GM21737 (cell line): ENCODE results near the gene ERCC6L2.

Experiments
- ATAC-seq: cut with Tn5 transposase; IDR thresholded peaks from one replicate; pipeline ENCODE4 v1.9.1; 2021; ENCODE audit warnings: mild to moderate bottlenecking, moderate library complexity; ENCODE audit not compliant: unreplicated experiment

ERCC6L2 gene

DNA sequence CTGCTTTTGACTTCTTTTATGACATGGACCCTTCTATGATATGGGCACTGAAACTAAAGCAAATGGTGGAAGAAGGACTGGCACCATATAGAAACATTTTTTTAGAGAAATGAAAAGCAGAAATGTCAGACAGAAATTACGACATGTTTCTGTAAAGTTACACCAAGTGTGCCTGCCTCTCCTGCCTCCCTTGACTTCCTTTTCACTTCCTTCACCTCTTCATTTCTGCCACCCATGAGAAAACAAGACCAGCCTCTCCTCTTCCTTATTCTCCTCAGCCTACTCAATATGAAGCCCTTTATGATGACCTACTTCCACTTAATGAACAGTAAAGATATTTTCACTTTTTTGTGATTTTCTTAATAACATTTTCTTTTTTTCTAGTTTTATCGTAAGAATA is 44.5 kb downstream of the ERCC6L2 start:
- no peak for ATAC-seq

DNA sequence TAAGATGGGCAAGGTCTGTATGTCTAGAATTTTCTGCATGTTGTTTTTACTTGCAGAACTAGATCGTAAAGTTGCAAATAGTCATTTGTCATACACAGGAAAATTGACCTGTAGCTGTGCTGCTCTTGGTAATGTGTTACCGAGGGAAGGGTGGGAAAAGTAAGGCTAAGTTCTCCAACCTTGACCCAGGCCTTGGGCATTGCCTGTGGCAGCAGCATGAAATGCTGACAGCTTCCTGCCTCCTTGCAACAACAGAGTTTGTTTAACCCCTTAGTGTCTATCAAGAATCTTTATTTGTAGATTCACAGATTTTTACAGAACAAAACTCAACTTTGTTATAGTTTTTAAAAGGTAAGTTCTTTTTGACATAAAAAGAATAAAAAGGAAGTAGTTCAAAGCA is 48.3 kb downstream of the ERCC6L2 start:
- no peak for ATAC-seq

DNA sequence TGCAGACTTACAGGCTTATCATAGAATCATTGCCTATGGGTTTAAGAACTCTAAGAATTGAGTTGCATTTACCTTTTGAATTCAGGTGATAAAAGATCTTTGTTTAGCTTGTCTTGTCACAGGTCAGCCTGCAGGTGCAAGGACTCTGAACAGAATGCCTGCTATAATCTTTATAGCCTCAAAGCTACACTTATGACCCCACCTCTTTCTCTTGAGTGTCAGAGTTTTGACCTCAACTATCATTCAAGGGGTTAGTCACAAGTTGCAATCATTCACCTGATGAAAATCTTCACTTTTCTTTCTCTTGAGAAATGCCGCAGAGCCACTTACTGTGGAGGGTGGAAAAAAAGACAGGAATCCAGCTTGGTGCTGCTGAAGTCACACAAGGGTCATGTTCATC is 49.5 kb downstream of the ERCC6L2 start:
- ATAC-seq, result no peak

DNA sequence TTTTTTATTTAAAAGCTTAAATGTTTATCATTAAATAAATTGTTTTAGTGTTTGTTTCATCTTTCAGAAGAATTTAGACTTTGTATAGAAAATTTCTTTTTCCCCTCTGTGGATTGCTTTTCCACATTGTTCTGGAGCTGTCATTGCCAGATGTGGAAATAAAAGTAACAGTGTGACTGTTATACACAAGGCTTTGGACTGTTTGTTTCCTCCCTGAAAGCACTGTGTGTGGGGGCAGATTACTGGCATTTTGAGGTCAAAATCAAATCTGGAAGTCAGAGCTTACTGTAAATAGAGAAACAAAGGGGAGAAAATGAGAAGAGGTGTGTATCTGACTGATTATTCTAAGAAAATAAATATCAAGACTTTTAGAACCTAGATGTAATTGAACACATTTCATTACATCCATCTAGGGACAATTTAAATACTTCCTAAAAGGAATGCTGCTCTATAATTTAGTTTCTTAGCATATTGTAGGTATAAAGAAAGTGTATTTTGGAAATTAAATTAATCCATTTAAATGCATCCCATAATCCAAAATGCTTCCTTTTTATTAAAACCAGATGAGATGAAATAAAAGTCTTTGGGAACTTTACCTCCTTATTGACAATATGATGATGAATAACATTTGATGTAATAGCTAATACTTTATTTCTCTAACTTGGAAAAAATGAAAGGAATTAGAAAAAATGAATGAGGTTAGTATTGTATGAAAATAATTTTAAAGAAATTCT is 51.9 kb downstream of the ERCC6L2 start:
- no peak for ATAC-seq

DNA sequence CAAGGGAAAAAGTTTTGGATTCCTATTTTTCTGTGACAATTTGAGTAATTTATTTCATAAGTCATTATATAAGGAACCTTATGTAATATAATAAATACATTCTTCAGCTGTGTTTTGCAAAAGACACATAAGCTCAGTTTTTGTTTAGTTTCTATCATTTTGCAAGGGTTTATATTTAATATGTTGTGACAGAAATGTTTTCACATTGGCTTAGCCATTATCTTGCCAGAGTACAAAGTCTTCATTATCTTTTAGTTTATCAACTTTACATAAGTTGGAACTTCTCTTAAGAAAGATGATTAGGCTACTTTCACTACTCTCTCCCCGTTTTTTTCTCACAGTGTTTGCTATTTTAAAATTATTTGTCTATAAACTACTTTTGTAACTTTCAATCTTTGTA is 54.8 kb downstream of the ERCC6L2 start:
- no peak for ATAC-seq

DNA sequence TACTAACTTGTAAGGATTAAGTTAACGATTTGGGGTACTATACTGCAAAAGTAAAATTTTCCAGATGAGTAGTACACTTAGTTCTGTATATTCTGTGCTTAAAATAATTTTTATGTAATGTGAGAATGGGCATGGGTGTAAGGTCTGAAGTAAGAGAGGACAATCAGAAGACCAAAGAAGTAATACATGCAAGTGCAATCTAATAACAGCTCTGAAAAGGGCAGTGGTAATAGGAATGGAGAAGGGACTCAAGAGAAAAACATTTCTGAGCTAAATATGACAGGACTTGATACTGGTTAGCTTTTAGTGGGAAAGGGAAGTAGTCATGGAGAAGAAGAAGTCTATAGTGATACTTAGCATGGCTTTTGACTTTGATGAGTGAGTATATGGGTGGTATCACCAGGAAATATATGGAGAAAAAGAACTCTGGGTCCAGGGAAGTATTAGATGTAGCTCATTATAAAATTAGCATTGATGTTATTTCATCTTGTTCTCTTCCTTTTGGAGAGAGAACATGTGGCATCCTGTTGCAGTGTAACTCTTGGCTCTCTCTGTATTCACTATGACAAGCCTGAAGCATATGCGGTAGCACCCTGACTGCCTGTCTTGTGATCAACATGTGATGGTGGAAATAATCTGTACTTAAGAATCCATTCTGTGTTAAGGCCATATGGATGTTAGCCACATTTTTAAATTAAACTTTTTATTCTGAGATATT is 60.5 kb downstream of the ERCC6L2 start:
- ATAC-seq, result no peak

DNA sequence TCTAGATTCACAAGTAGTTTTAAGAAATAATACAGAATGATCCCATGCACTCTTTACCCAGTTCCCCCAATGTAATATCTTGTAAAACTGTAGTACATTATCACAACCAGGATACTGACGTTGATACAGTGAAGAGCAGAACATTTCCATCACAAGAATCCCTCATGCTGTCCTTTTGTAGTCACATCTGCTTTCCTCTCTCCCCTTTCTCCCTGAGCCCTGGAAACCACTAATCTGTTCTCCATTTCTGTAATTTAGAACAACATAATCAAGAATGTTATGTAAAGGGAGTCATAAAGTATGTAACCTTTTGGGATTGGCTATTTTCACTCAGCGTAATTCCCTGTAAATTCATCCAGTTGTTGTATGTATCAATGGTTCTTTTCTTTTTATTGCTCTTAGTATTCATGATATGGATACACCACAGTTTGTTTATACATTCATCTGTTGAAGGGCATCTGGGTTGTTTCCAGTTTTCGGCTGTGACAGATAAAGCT is 61.1 kb downstream of the ERCC6L2 start:
- ATAC-seq, result no peak

DNA sequence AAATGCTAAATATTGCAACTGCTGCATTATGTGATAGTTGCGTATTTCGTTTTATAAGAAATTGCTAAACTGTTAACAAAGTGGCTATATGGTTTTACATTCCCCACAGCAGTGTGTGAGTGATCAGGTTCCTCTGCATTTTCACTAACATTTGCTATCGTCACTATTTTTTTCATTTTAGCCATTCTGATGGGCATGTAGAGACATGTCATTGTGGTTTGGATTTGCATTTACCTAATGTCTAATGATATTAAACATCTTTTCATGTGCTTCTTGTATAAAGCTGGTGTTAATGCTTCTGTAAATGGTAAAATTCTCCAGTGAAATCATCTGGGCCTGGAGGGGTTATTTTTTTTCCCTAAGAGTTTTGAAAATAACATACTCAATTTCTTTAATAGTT is 61.6 kb downstream of the ERCC6L2 start:
- no peak for ATAC-seq

DNA sequence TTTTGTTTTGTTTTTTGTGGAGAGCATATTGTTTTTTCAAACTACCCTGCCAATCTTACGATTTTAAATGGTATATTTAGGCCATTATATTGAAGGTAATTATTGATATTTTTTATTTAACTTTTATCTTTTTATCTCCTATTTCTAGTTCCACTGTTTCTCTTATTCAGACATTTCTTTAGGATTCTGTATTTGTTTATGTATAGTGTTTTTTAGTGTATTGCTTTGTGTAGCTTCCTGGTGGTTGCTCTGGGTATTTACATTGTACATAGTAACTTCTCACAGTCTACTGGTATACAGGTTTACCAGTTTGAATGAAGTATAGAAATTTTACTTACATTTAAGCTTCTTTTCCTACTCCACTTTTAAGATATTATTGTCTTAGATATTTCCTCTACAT is 63.2 kb downstream of the ERCC6L2 start:
- ATAC-seq, result no peak

DNA sequence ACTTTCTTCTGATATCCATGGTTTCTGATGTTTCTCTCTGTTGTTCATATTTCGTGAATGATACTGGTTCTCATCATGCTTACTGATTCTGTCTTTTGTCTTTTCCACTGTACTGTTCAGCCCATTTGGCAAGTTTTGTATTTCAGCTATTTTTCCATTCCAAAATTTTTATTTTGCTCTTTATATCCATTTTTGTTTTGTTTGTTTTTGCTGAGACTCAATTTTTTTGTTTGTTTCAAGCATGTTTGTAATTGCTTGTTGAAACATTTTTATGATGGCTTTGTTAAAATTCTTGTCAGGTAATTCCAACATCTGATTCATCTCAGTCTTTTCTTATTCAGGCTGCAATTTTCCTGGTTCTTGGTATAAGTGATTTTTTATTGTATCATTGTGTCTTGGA is 64.0 kb downstream of the ERCC6L2 start:
- no peak for ATAC-seq

DNA sequence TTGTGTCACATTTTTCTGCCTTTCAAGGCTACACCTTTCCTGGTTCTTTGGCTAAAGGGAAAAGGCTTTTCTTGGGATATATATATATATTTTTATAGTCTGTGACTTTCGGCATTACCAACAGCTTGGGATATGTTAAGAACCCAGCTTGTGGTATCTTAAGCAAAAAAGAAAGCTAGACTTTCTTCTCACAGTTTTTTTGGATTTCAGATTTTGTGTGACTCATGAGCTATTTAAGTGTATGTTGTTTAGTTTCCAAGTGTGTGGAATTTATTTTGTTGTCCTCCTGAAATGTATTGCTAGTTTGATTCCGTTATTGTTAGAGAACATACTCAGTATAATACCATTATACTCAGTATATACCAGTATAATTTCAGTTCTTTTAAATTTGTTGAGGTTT is 64.8 kb downstream of the ERCC6L2 start:
- no peak for ATAC-seq

DNA sequence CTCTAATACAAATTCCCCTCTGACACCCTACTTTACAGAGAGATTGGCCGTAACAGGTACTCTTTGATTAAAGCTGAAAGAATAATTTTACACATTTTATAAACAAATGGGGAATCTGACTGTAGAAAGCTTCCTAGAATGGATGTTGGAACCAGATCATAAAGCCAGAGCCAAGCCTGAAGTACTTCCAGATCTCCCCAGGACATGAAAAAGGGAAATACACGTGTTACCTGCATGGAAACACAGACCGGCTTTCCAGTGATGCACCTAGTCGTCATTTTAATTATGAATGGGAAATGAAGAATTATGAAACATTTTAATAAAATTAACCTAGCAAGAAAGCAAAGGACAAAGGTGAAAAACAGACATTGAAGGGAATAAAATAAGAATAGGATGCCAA is 66.5 kb downstream of the ERCC6L2 start:
- ATAC-seq, result no peak

DNA sequence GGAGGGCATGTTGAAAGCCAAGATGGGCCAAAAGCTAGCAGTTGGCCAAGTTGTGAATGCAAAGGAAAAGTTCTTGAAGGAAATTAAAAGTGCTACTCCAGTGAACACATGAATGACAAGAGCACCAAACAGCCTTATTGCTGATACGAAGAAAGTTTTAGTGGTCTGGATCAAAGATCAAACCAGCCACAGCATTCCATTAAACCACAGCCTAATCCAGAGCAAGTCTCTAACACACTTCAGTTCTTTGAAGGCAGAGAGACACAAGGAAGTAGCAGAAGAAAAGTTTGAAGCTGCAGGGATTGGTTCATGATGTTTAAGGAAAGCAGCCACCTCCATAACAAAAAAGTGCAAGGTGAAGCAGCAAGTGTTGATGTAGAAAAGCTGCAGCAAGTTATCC is 71.6 kb downstream of the ERCC6L2 start:
- no peak for ATAC-seq

DNA sequence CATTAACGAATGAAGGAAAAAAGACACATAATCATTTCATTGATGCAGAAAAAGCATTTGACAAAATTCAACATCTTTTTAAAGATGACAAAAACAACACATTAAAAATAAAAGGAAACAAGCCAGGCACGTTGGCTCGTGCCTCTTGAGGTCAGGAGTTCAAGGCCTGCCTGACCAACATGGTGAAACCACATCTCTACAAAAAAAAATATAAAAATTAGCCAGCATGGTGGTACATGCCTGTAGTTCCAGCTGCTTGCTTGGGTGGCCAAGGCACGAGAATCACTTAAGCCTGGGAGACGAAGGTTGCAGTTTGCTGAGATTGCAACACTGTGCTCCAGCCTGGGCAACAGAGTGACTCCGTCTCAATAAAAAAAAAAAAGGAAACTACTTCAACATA is 77.0 kb downstream of the ERCC6L2 start:
- no peak for ATAC-seq

DNA sequence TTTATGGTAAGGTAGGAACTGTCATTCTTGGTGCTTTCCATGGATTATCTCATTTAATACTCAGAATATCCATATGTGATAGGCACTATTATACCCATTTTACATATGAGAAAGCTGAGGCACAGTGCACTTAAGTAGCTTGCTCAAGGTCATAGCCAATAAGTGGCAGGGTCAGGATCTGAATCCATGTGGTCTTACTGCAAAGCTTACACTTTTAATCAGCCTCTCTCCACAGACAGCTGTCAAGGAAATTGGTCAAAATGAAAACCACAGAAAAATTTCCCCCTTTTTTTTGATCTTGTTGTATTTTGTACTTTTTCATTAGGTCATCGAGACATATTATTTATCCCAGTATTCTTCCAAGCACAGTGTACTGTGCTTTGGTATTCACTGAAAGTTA is 78.5 kb downstream of the ERCC6L2 start:
- ATAC-seq, result no peak

DNA sequence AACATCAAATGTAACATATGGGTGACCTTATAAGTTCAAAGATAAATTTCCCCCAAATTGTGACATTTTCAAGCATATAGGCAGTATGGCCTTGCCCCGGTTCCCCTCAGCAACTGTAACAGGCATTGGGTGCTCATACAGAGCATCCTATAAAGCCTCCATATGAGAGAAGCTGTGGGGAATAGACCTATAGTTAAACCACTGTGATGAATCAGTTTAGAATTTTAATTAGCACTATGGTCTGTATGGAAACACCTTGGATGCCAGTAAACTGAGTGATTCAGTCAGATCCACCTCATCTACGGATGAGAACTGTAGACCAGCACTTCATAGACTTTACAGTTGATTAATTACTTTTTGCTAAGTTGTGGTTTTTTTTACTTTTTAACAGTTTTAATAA is 79.4 kb downstream of the ERCC6L2 start:
- ATAC-seq, result no peak

DNA sequence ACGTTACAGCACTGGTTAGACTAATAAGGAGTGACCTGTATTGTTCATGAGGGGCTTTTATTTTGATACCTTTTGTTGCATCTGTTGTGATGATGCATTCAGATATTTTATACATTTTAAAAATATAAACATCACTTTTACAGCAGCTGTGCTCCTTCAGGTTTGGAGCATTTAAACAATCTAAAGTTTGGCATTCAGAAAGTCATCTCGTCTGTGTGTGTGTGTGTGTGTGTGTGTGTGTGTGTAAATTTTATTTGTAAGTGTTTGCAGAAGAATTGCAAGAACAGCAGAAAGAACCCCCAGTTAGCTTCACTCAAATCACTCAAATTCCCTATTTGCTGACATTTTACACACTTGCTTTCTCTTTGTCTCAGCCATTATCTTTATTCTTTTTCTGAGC is 87.4 kb downstream of the ERCC6L2 start:
- ATAC-seq, result no peak

DNA sequence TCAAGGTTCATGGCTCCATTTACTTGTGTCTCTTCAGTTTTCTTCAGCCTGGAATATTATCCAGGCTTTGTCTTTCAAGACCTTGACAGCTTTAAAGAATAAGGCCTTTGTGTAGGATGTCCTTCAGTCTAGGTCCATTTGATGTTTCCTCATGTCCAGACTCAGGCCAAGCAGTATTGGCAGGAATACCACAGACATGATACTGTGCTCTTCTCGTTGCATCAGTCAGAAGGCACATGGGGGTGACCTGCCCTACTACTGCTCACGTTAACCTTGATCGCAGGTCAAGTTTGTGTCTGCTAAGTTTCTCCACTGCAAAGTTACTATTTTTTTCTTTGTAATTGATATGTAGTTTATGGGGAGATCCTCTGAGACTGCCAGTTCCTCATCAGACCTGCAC is 88.2 kb downstream of the ERCC6L2 start:
- no peak for ATAC-seq

DNA sequence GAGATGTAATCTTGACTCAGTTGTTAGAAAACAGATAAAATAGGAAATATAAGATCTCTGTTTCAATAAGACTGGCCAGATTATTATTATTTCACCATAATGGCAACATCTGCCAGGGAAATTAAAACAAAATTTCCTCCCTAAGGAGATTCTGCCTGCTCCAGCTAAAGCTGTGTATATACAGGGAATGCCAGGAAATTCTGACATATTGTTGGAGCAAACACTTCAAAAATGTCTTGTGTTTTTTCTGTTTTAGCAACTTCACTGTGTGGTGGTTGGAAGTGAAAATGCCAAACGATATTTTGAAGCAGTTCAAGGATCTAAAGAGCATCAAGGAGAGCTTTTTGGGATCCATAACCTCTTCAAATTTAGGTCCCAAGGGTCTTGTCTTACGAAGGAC is 90.8 kb downstream of the ERCC6L2 start:
- no peak for ATAC-seq

DNA sequence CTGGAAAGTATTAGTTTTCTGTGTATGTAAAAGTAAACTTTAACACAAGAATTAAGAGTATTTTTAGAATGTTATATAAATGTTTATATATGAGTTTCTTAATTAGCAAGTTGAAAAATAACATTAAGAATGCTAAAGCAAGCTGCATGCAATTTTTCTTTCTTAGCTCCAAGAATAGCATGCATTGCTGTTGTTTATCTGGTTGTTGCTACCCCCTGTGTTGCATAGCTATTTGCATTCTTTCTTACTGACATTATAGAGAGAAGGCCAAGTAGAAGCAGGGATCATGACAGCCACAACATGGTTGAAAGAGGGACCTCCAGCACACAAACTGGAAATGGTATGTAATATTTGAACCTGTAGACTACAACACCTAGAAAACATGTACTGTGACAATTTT is 94.8 kb downstream of the ERCC6L2 start:
- no peak for ATAC-seq

DNA sequence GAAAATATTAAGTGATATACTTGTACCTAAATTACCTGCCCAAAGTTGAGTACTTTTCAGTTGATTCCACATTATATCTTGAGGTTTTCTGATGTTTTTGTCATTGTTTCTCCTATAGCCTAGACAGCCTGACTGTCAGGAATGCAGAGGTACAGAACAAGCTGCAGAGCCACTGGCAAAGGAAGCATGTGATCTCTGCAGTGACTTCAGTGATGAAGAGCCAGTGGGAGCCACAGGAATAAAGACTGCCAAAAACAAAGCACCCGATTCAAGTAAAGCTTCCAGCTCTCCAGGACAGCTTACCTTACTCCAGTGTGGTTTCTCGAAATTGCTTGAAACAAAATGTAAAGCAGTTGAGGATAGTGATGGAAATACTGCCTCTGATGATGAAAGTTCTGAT is 96.3 kb downstream of the ERCC6L2 start:
- ATAC-seq, result no peak

DNA sequence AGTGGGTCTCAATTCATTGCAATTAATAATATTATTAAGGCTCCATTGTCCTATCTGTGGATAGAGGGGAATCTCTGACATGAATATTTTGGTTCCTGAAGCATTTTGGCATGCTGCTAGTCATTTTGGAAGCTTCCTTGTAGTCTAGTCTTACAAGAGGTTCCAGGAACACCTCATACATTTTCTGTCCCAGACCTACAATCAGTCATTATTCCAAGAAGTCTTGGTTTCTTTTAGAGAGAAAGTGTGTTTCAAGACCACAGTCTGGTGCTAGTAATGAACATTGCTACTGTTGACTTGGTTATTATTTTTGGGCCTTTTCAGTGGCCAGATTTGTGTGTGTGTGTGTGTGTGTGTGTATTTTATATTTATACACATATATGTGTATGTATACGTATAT is 98.9 kb downstream of the ERCC6L2 start:
- no peak for ATAC-seq

DNA sequence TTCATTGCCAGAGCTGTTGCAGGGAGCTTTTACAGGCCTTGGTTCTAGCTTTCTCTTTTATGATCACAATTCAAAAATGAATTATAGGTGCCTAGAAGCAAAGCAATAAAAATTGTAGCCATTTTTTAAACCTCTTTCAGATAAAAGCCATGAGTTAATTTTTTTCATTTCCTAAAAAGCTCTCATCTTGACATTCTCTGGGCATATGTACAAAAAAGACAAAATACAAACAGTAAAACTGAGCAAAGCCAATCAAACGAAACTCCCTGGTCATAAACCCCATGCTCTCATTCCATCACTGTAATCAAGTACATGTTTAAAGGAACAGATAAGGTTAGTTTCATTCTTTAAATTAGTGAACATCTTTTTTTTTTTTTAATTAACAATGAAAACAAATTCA is 101.9 kb downstream of the ERCC6L2 start:
- no peak for ATAC-seq
